Activated naive CD8-positive, alpha-beta T cell treated with anti-CD3 and anti-CD28 coated beads, Interleukin-2, amount 10 ng/mL, durations not matched to agents 7 days and 5 days (primary cell): Measurements from ENCODE around the gene ATF7IP. TPM values are rescaled to one million over a fixed set of nuclear protein-coding genes. Genes with fewer than 3 reads are reported as not detected.

Source experiments
- ATAC-seq: fragments of 150-1000 bp; cut with Tn5 transposase; one replicate; pipeline ENCODE4 v1.10.0; 2021; ENCODE audit warnings: low read depth, moderate library complexity
- POLR2A ChIA-PET: fragments of 350-600 bp; sonication (Branson Sonifier 250); formaldehyde crosslinking; loops from one replicate; lab custom pipeline; 2021; ENCODE audit warnings: antibody characterized with exemption; lab: Charles Lee
- DNase-seq: peaks from one replicate; pipeline ENCODE4 v3.0.0; 2021
- H3K27ac Mint-ChIP-seq: one replicate; pipeline ENCODE4 v1.8.0; 2022; ENCODE audit warnings: mild to moderate bottlenecking, mixed read lengths
- H3K27me3 Mint-ChIP-seq: one replicate; pipeline ENCODE4 v1.8.0; 2022; ENCODE audit warnings: mild to moderate bottlenecking, moderate library complexity, mixed read lengths
- H3K36me3 Mint-ChIP-seq: one replicate; pipeline ENCODE4 v1.8.0; 2021; ENCODE audit warnings: mild to moderate bottlenecking, mixed read lengths
- H3K4me1 Mint-ChIP-seq: one replicate; pipeline ENCODE4 v1.8.0; 2021; ENCODE audit warnings: mixed read lengths
- H3K4me3 Mint-ChIP-seq: one replicate; pipeline ENCODE4 v1.8.0; 2022; ENCODE audit warnings: mild to moderate bottlenecking, moderate library complexity, mixed read lengths
- H3K9me3 Mint-ChIP-seq: one replicate; pipeline ENCODE4 v1.8.0; 2021; ENCODE audit warnings: mixed read lengths
- total RNA-seq, 2 experiments: library from RNA; stranded (reverse); gene quantifications; one replicate each; pipeline ENCODE4 v1.2.3, GENCODE V29; 2021

Gene ATF7IP
- total RNA-seq, 2 experiments from 2014 or later, result 149 to 172 TPM

DNA sequence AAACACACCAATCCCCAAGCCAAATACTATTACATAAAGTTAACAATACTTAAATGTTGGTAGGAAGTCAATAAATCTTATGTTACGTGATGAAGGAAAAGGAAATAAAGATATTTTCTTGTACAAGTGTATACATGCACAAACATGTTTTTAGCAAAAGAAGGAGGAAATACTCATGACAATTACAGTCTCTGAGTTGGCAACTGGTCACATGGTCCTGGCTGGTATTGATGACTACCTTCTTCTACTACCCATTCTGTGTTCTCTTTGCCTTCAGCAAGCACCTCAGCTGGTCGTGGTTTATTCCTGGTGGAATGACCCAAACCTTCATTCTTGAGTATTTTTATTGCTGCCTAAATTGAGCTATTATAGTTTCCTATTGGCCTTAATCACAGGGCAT, 117.4 kb downstream of the ATF7IP start:
- Mint-ChIP-seq H3K9me3 (no peaks in the 10 kb centered on the region), H3K4me1 (peaks cover 2% of the 10 kb centered on the region), H3K36me3 (peaks cover 70% of the 10 kb centered on the region), H3K4me3 (no peak overlapping the region), H3K27ac (no peak overlapping the region), H3K27me3 (no peaks in the 10 kb centered on the region)
- ATAC-seq (no peak), DNase-seq (no peak)
- POLR2A ChIA-PET, result no interaction called here

DNA sequence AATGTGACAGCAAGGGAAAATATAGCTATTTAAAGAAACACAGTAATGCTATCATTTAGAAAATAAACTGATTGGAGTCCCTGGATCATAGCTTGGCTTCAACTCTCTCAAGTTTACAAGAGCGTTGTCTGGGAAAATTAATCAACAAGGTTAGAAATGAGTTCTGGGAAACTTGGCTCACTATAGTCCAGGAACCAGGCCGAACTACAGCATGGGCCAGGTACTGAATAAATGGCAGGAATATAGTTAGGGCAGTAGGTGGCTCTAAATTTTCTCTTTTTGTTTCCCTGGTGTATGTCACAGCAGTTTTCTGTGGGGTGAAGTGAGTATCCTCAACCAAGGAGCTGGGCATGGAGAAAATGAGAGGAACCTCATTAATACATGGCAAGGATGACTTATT, 129.8 kb downstream of the ATF7IP start:
- H3K9me3 Mint-ChIP-seq, result peaks cover 2% of the 10 kb centered on the region
- no peak overlapping the region for H3K4me3 Mint-ChIP-seq
- POLR2A ChIA-PET, result no interaction called here
- no peaks in the 10 kb centered on the region for H3K27me3 Mint-ChIP-seq
- peaks cover 6% of the 10 kb centered on the region for H3K4me1 Mint-ChIP-seq
- H3K36me3 Mint-ChIP-seq, result peaks cover 66% of the 10 kb centered on the region
- DNase-seq (no peak), ATAC-seq (no peak)
- no peak overlapping the region for H3K27ac Mint-ChIP-seq

DNA sequence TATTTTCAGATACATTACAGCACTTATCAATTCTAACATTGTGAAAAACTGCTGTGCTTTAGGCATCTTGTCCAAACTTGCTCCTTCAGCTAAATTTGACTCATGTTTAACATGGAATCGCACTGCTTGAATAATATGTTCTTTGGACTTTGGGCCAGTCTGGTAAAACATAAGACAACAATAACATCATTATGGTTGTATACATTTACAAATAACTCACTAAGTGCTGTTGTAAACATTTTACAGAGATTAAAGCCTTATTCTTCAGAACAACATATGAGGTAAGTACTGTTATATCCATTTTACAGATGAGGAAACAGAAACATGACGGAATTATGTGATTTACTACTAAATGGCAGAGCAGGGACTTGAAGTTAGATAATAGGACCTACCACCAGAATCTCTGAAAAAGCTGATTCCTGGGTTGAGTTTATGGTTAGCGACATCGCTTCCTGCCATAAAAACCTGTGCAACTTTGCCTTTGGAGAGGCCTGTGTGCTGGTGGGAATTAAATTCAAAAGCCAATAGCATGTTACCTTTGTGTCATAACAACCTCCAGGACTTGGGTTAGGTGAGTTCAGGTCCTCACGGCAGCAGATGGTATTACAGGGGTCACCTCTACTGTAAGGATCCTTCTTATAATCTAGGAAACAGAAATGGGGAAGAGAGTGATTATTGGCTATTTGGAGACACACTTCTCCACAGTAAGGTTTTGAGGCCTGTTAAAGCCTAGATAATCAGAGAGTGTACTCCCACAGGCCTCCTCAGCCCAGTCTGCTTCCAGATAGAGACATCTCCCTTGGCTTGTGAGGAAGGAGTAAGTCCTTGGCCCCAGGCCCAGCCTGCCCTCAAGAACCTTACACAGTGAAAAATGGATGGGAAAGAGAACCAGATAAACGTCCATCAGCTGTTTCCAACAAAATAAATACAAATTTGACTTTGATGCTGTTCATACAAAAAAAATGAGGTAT, 140.4 kb downstream of the ATF7IP start:
- POLR2A ChIA-PET, result no interaction called here
- Mint-ChIP-seq H3K9me3 (no peaks in the 10 kb centered on the region), H3K4me3 (no peak overlapping the region), H3K27me3 (no peaks in the 10 kb centered on the region), H3K27ac (no peak overlapping the region), H3K4me1 (no peaks in the 10 kb centered on the region), H3K36me3 (peaks cover 5% of the 10 kb centered on the region)
- no peak for DNase-seq
- no peak for ATAC-seq

DNA sequence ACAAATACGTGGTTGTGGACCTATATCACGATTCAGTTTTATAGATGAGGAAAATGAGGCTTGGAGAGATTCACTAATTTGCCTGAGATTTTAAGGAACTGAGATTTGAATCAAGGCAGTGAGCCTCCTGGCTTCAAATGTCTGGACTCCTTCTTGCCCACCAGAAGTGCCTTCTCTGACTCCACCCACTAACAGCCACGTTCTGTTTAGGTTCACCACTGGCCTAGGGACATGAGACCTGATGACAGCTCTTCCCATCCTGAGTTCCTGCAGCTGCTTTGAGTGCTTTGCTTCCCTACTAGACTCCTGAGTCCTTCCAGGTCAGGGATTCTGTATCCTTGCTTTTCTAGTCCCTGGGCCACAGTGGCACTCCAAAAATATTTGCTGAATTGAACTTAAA, 145.1 kb downstream of the ATF7IP start:
- ATAC-seq (no peak), DNase-seq (no peak)
- no peak overlapping the region for H3K27ac Mint-ChIP-seq
- POLR2A ChIA-PET, result no interaction called here
- no peaks in the 10 kb centered on the region for H3K27me3 Mint-ChIP-seq
- H3K36me3 Mint-ChIP-seq, result no peaks in the 10 kb centered on the region
- no peak overlapping the region for H3K4me3 Mint-ChIP-seq
- H3K9me3 Mint-ChIP-seq, result no peaks in the 10 kb centered on the region
- H3K4me1 Mint-ChIP-seq, result peaks cover 1% of the 10 kb centered on the region

DNA sequence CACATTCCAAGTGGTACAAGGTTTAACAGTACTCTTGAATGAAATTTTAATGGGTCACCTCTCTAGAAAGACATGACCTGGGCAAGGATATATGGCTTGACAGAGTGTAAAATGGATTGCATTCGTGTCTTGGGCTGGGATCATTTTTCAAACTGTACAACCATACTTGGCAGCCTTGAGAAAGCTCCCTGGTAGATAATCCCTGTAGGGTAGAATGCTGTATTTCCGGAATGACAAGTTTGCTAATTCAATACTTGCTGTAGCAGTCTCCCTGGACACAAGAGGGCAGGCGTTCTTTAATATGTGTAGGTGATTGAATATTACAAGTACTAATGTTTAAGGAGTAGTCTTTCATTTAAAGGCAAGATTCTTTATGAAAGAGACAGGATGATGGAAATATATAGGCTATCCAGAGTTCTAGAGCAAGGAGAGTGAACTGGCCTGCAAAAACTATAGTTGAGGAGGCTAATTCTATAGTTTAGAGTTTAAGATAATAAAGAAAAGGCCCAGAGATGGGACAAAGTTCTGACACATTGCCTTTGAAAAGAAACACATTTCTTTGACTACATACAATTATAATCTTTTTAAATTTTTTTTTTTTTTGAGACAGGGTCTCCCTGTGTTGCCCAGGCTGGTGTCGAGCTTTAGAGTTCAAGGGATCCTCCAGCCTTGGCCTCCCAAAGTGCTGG, 148.8 kb downstream of the ATF7IP start:
- POLR2A ChIA-PET, result no interaction called here
- Mint-ChIP-seq H3K4me3 (no peak overlapping the region), H3K9me3 (peaks cover 2% of the 10 kb centered on the region), H3K27ac (no peak overlapping the region), H3K4me1 (peaks cover 1% of the 10 kb centered on the region), H3K27me3 (peaks cover 2% of the 10 kb centered on the region), H3K36me3 (no peaks in the 10 kb centered on the region)
- ATAC-seq, result no peak
- DNase-seq, result no peak

- POLR2A ChIA-PET, result no interaction called here
- Mint-ChIP-seq H3K36me3 (no peaks in the 10 kb centered on the region), H3K27me3 (peaks cover 2% of the 10 kb centered on the region), H3K4me1 (peaks cover 1% of the 10 kb centered on the region), H3K4me3 (no peak overlapping the region), H3K27ac (no peak overlapping the region), H3K9me3 (peaks cover 4% of the 10 kb centered on the region)
- DNase-seq (no peak), ATAC-seq (no peak)
Observed at GRCh38 chr12:14514946-14515345, 149.5 kb downstream of the ATF7IP start.

DNA sequence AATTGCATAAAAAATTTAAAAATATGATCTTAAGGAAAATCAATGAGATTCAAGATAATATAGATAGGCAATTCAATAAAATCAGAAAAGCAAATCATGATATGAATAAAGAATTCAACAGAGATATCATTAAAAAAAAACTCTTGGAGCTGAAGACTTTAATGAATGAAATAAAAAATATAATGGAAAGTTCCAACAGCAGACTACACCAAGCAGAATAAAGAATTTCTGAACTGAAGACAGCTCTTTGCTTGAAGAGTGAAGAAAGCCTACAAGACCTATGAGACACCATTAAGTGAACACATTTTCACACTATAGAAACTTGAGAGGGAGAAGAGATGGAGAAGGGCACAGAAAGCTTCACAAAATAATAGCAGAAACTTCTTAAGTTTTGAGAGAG, 156.3 kb downstream of the ATF7IP start:
- ATAC-seq, result no peak
- H3K4me1 Mint-ChIP-seq, result no peaks in the 10 kb centered on the region
- no peak overlapping the region for H3K27ac Mint-ChIP-seq

GRCh38 chr12:14525964-14526363, 160.5 kb downstream of the ATF7IP start:
- no peak for DNase-seq
- POLR2A ChIA-PET, result no interaction called here
- Mint-ChIP-seq H3K4me1 (no peaks in the 10 kb centered on the region), H3K27me3 (peaks cover 3% of the 10 kb centered on the region), H3K9me3 (peaks cover 14% of the 10 kb centered on the region), H3K36me3 (peaks cover 2% of the 10 kb centered on the region), H3K4me3 (no peak overlapping the region), H3K27ac (no peak overlapping the region)
- no peak for ATAC-seq

More for the DNA sequence above, 156.3 kb downstream of the ATF7IP start:
- Mint-ChIP-seq H3K36me3 (peaks cover 2% of the 10 kb centered on the region), H3K27me3 (peaks cover 5% of the 10 kb centered on the region), H3K4me3 (no peak overlapping the region), H3K9me3 (peaks cover 20% of the 10 kb centered on the region)
- POLR2A ChIA-PET, result no interaction called here
- DNase-seq, result no peak

- ATAC-seq, result no peak
- POLR2A ChIA-PET, result no interaction called here
Observed at GRCh38 chr12:14532152-14532551, 166.7 kb downstream of the ATF7IP start.

DNA sequence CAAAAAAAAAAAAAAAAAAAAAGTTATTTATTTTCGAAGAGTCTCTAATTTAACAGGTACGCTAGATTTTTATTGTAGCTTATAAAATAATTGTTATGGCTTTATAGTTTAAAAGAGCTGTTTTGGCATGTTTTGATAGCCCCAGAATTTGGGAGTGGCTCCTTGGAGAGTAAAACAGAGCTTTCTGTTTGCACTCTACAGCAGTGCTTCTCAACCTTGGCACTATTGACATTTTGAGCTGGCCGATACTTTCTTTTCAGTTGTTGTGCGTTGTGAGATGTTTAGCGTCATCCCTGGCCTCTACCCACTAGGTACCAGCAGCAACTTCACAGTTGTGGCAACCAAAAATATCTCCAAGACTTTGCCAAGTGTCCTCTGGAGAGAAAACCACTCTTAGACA, 171.6 kb downstream of the ATF7IP start:
- POLR2A ChIA-PET, result no interaction called here
- Mint-ChIP-seq H3K36me3 (no peaks in the 10 kb centered on the region), H3K9me3 (peaks cover 2% of the 10 kb centered on the region), H3K27ac (no peak overlapping the region), H3K4me3 (no peak overlapping the region), H3K4me1 (no peaks in the 10 kb centered on the region), H3K27me3 (peaks cover 4% of the 10 kb centered on the region)
- DNase-seq, result no peak
- no peak for ATAC-seq

More at GRCh38 chr12:14532152-14532551, 166.7 kb downstream of the ATF7IP start:
- no peak for DNase-seq
- peaks cover 2% of the 10 kb centered on the region for H3K9me3 Mint-ChIP-seq
- no peak overlapping the region for H3K27ac Mint-ChIP-seq
- no peaks in the 10 kb centered on the region for H3K4me1 Mint-ChIP-seq
- no peak overlapping the region for H3K4me3 Mint-ChIP-seq
- H3K36me3 Mint-ChIP-seq, result no peaks in the 10 kb centered on the region
- H3K27me3 Mint-ChIP-seq, result peaks cover 4% of the 10 kb centered on the region

- ATAC-seq (no peak), DNase-seq (no peak)
- Mint-ChIP-seq H3K9me3 (no peaks in the 10 kb centered on the region), H3K4me3 (no peak overlapping the region), H3K27me3 (peaks cover 2% of the 10 kb centered on the region), H3K4me1 (no peaks in the 10 kb centered on the region), H3K27ac (no peak overlapping the region), H3K36me3 (no peaks in the 10 kb centered on the region)
- POLR2A ChIA-PET, result no interaction called here
Observed at GRCh38 chr12:14540801-14541462, 175.4 kb downstream of the ATF7IP start.

DNA sequence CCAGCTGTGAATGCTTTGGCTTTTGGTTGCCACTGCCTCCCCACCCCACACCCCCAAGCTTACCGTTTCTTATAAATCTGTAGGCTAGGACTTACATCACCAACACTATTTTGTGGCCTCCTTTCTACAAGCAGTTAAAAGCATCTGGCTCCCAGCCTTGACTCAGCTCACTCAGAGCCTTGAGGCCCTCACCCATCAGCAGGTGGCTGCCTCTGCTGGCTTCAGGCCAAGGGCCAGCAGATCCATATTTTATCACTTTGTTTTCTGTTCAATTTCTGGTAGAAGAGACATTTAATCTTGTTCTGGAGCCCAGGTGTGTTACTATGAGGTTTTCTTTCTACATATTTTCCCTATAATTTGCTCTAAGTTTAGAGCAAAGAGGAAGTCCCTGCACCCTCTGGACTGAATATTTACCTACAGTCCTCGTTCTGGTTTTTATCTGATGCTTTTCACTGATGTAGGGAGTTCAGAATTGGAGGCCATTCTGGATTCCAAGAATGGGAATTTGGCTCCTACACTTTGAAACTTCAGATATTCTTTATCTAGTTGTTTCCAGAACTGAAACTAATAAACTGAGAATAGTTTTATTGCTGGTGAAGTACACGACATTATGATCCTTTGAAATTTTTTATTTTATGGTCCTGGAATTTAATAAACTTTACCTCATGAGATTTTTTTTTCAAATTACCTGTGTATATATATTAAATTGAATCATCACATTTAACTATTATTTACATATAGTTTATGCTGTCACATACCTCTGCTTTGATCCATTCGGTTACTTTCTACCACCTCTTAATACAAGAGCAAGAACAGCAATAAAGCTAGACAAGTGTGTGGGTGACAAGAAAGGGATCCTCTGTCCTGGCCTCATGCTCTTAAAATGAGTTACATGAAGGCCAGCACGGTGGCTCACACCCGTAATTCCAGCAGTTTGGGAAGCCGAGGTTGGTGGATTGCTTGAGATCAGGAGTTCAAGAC, 180.0 kb downstream of the ATF7IP start:
- no peak overlapping the region for H3K27ac Mint-ChIP-seq
- H3K4me3 Mint-ChIP-seq, result no peak overlapping the region
- ATAC-seq (no peak), DNase-seq (no peak)
- peaks cover 2% of the 10 kb centered on the region for H3K4me1 Mint-ChIP-seq
- H3K36me3 Mint-ChIP-seq, result no peaks in the 10 kb centered on the region
- peaks cover 2% of the 10 kb centered on the region for H3K9me3 Mint-ChIP-seq
- POLR2A ChIA-PET, result no interaction called here
- peaks cover 2% of the 10 kb centered on the region for H3K27me3 Mint-ChIP-seq
